ENCODE data around the gene SFXN5. TPM values are rescaled to one million over a fixed set of nuclear protein-coding genes. Genes with fewer than 3 reads are reported as not detected.

The SFXN5 gene
- total RNA-seq, 1 donor from 2014 or later = 14.1 TPM

- Mint-ChIP-seq H3K36me3 (ENCODE audit: low read depth) (peaks cover 1% of the 10 kb centered on the region), H3K27ac (peak overlapping the region; percentile 88), H3K4me3 (peak overlapping the region; percentile 87), H3K27me3 (no peaks in the 10 kb centered on the region), H3K9me3 (no peaks in the 10 kb centered on the region), H3K4me1 (peaks cover 24% of the 10 kb centered on the region)
- intact Hi-C loops (cut with micrococcal nuclease) = no loop called here
- DNase-seq = no peak
These were observed 118.6 kb downstream of the SFXN5 start for GRCh38 chr2:72952961-72953360.

GRCh38 chr2:72952110-72952823 is 119.2 kb downstream of the SFXN5 start:
- Mint-ChIP-seq H3K4me1 (peaks cover 23% of the 10 kb centered on the region), H3K36me3 (ENCODE audit: low read depth) (no peaks in the 10 kb centered on the region), H3K4me3 (no peak overlapping the region), H3K9me3 (no peaks in the 10 kb centered on the region), H3K27ac (no peak overlapping the region), H3K27me3 (no peaks in the 10 kb centered on the region)
- intact Hi-C loops (cut with micrococcal nuclease) = no loop called here
- no peak for DNase-seq

DNA sequence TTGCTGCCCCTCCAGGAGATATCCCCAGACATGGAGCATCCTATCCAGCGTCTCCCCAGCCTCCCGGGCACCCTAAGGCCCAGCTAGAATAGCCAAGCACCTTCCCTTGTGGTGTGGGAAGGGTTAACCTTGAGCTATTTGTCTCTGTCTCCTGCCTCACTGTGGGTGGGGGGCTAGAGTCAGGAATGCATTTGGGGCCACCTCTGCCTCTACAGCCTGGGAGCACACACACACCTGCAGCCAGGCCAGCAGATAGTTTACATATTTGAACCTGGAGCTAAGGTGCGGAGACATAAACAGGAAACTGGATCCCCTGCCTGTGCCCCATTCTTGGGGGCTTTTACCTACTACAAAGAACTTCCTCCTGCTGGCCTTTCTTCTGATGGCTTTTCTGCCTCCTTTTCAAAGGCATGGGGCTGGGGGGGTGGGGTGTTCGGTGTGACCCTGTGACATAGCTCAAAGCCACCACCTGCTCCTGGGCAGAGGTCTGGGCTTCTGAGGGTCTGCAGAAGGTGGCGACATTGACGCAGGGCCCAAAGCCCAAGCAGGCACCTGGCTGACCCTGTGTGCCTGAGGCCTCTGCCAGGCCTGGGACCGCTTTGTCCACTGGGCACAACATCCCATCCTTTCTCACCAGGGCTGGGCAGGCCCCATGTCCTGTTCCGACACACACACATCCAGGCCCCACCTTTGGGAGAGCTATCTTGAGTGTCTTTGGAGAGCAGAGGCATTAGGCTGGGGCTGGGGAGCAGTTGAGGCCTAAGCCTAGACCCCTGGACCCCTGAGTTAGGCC is 120.0 kb downstream of the SFXN5 start:
- no peak overlapping the region for H3K4me3 Mint-ChIP-seq
- H3K27me3 Mint-ChIP-seq = no peaks in the 10 kb centered on the region
- no peak for DNase-seq
- peaks cover 19% of the 10 kb centered on the region for H3K4me1 Mint-ChIP-seq
- no peaks in the 10 kb centered on the region for H3K36me3 Mint-ChIP-seq (ENCODE audit: low read depth)
- no peaks in the 10 kb centered on the region for H3K9me3 Mint-ChIP-seq
- intact Hi-C loops (cut with micrococcal nuclease) = no loop called here
- H3K27ac Mint-ChIP-seq = no peak overlapping the region

DNA sequence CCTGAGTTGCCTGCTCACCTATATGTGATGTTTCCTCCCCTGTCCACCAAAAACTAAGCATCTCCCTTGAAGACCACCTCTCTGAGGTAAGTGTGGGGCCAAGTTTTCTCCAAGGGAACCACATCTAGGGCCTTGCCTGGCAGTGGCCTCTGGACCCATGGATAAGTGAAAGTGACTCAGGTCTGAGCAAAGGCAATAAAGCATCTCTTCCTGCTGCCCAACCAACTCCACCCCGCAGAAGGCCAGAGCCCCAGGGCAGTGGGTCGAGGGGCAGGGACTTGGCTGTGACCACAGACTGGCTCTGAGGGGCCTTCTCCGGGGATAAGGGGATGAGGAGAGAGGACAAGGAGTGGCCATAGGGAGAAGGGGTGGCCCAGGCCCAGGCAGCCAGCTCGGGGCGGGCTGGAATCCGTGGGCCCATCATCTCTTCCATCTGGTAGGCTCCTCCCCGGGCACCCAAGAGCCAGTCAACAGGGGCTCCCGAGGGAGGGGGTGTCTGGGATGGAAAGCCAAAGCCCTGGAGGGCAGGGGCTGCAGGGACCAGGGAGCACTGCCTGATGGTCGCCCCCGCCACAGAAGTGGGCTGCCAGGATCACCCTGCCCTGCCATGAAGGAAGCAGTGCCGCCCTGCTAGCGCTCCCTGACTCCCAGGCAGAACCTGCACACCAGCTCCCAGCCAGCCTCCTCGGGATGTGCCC is 120.8 kb downstream of the SFXN5 start:
- Mint-ChIP-seq H3K27ac (no peak overlapping the region), H3K4me1 (peaks cover 19% of the 10 kb centered on the region), H3K27me3 (no peaks in the 10 kb centered on the region), H3K9me3 (no peaks in the 10 kb centered on the region), H3K36me3 (ENCODE audit: low read depth) (no peaks in the 10 kb centered on the region), H3K4me3 (no peak overlapping the region)
- no peak for DNase-seq
- intact Hi-C loops (cut with micrococcal nuclease) = no loop called here

- Mint-ChIP-seq H3K4me1 (peaks cover 16% of the 10 kb centered on the region), H3K36me3 (ENCODE audit: low read depth) (no peaks in the 10 kb centered on the region), H3K9me3 (no peaks in the 10 kb centered on the region), H3K27ac (no peak overlapping the region), H3K27me3 (no peaks in the 10 kb centered on the region), H3K4me3 (no peak overlapping the region)
- DNase-seq = no peak
- intact Hi-C loops (cut with micrococcal nuclease) = no loop called here
These were observed 121.9 kb downstream of the SFXN5 start for GRCh38 chr2:72949642-72950041.

DNA sequence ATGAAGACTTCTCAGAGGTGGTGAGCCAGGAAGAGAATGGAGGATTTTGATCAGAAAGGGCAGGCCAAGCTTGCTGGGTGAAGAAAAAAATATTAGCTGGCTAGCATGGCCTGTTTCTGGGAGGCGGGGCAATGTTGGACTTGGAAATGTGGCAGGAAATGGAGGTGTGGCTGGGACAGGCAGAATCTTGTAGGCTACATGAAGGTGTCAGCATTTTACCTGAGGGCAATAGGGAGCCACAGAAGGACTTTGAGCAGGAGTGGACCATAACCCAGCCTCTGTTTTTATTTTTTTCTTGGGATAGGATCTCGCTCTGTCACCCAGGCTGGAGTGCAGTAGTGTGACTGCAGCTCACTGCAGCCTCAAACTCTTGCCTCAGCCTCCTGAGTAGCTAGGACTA is 122.5 kb downstream of the SFXN5 start:
- no peak for DNase-seq
- Mint-ChIP-seq H3K36me3 (ENCODE audit: low read depth) (no peaks in the 10 kb centered on the region), H3K9me3 (no peaks in the 10 kb centered on the region), H3K4me1 (peaks cover 11% of the 10 kb centered on the region), H3K27me3 (no peaks in the 10 kb centered on the region), H3K4me3 (no peak overlapping the region), H3K27ac (no peak overlapping the region)
- intact Hi-C loops (cut with micrococcal nuclease) = no loop called here

- no peaks in the 10 kb centered on the region for H3K9me3 Mint-ChIP-seq
- intact Hi-C loops (cut with micrococcal nuclease) = no loop called here
- no peak overlapping the region for H3K27ac Mint-ChIP-seq
- peaks cover 3% of the 10 kb centered on the region for H3K4me1 Mint-ChIP-seq
- H3K36me3 Mint-ChIP-seq (ENCODE audit: low read depth) = no peaks in the 10 kb centered on the region
- H3K4me3 Mint-ChIP-seq = no peak overlapping the region
- H3K27me3 Mint-ChIP-seq = no peaks in the 10 kb centered on the region
- DNase-seq = no peak
These were observed 123.3 kb downstream of the SFXN5 start for GRCh38 chr2:72947952-72948830.

DNA sequence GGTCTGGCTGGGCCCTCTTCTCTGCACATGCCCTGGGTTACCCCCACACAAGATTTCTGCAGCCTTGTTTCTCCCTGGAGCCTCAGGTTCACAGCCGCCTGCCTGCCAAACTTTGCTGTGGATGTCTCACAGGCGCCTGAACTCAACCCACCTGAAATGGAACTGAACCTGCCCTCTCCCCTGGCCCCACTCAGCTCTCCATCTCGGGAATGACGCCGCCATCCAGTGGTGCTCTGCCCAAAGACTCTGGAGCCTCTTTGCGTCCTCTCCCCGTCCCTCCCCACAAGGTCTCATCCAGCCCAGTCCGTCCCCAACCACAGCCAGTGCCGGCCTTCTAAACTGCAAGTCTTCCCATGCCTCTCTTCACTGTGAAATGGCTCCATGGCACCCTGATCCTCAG is 125.0 kb downstream of the SFXN5 start:
- Mint-ChIP-seq H3K4me1 (no peaks in the 10 kb centered on the region), H3K9me3 (no peaks in the 10 kb centered on the region), H3K27ac (no peak overlapping the region), H3K4me3 (no peak overlapping the region), H3K27me3 (no peaks in the 10 kb centered on the region), H3K36me3 (ENCODE audit: low read depth) (no peaks in the 10 kb centered on the region)
- intact Hi-C loops (cut with micrococcal nuclease) = no loop called here
- DNase-seq = no peak

- no peaks in the 10 kb centered on the region for H3K36me3 Mint-ChIP-seq (ENCODE audit: low read depth)
- no peak for DNase-seq
- intact Hi-C loops (cut with micrococcal nuclease) = no loop called here
- H3K27ac Mint-ChIP-seq = no peak overlapping the region
- H3K27me3 Mint-ChIP-seq = no peaks in the 10 kb centered on the region
- no peak overlapping the region for H3K4me3 Mint-ChIP-seq
- H3K4me1 Mint-ChIP-seq = no peaks in the 10 kb centered on the region
- H3K9me3 Mint-ChIP-seq = no peaks in the 10 kb centered on the region
These were observed 126.0 kb downstream of the SFXN5 start for GRCh38 chr2:72945450-72946019.

GRCh38 chr2:72944804-72945449 is 126.6 kb downstream of the SFXN5 start:
- intact Hi-C loops (cut with micrococcal nuclease) = no loop called here
- Mint-ChIP-seq H3K27me3 (no peaks in the 10 kb centered on the region), H3K36me3 (ENCODE audit: low read depth) (no peaks in the 10 kb centered on the region)

GRCh38 chr2:72943540-72944395 is 127.7 kb downstream of the SFXN5 start:
- Mint-ChIP-seq H3K27me3 (no peaks in the 10 kb centered on the region), H3K9me3 (no peaks in the 10 kb centered on the region), H3K36me3 (ENCODE audit: low read depth) (no peaks in the 10 kb centered on the region), H3K4me1 (no peaks in the 10 kb centered on the region), H3K27ac (no peak overlapping the region), H3K4me3 (no peak overlapping the region)
- DNase-seq = no peak
- intact Hi-C loops (cut with micrococcal nuclease) = no loop called here

More at GRCh38 chr2:72944804-72945449, 126.6 kb downstream of the SFXN5 start:
- H3K27ac Mint-ChIP-seq = no peak overlapping the region
- no peaks in the 10 kb centered on the region for H3K4me1 Mint-ChIP-seq
- H3K9me3 Mint-ChIP-seq = no peaks in the 10 kb centered on the region
- no peak for DNase-seq
- no peak overlapping the region for H3K4me3 Mint-ChIP-seq

DNA sequence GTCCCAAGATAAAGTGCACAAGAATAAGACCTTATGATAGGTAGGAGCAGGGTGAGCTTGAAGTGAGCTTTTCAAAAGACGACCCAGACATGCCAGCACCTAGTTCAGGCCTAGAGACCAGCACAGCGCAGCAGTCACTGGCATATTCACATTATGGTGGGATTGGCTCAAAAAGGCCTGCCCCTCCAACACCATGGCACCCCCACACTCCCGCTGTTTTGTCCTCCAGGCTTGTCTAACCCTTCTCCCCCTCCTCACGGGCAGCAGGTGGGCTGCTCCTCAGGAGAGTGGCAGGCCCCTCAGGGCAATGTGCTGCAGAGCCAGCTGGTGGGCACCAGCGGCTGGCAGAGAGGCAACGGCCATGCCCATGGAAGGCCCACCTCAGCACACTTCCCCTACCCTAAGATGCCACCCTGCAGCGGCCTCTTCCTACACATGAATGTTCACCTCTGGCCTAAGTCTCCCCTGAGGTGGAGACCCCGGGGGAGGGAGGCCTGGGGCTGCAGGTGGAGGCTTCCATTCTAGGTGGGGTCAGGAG is 128.6 kb downstream of the SFXN5 start:
- Mint-ChIP-seq H3K4me1 (no peaks in the 10 kb centered on the region), H3K9me3 (no peaks in the 10 kb centered on the region), H3K27ac (no peak overlapping the region), H3K4me3 (no peak overlapping the region), H3K27me3 (no peaks in the 10 kb centered on the region), H3K36me3 (ENCODE audit: low read depth) (no peaks in the 10 kb centered on the region)
- no peak for DNase-seq
- intact Hi-C loops (cut with micrococcal nuclease) = no loop called here

All from activated CD4-positive, alpha-beta T cell treated with anti-CD3 and anti-CD28 coated beads, Interleukin-2, amount 10 ng/mL, durations not matched to agents 24 days and 14 days (primary cell).